SU-DHL-6 (cell line): Measurements from ENCODE around the gene DNASE1L1.

ENCODE experiments used
- EZH2phosphoT487 ChIP-seq: fragments of 200-600 bp; sonication (generic), shearing (Covaris generic); conservative IDR thresholded peaks from 2 replicates; pipeline ENCODE4 v1.6.1; 2018; ENCODE audit warnings: mild to moderate bottlenecking, antibody characterized with exemption, low read length, moderate library complexity, mixed read lengths
- TF ChIP-seq, protein P1 (sequence below): fragments of 200-600 bp; sonication (generic); IDR thresholded peaks from one replicate; pipeline ENCODE4 v1.5.1; 2017; ENCODE audit warnings: antibody characterized with exemption, mild to moderate bottlenecking, low read length, moderate library complexity; ENCODE audit not compliant: insufficient read depth, poor library complexity, severe bottlenecking

DNA sequence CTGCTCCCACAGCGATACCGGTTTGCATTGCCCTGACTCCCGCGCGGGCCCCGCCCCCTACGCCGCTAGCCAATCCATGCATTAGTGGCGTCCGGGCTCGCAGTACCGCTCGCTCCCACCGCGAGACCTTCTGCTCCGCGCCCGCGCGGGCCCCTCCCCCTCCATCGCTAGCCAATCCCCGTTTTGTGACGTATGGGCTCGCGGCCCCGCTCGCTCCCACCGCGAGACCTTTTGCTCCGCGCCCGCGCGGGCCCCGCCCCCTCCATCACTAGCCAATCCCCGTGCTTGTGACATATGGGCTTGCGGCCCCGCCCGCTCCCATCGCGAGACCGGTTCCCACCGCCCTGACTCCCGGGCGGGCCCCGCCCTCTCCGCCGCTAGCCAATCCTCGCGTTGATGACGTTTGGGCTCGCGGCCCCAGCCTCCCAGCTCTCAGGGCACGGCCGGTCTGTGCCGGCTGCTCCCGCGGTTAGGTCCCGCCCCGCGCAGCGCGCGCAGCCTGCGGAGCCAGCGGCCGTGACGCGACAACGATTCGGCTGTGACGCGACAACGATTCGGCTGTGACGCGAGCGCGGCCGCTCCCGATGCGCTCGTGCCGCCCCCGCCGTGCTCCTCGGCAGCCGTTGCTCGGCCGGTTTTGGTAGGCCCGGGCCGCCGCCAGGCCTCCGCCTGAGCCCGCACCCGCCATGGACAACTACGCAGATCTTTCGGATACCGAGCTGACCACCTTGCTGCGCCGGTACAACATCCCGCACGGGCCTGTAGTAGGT lies 30.1 kb downstream of the DNASE1L1 start, which contains the start of gene EMD:
- TF ChIP-seq, protein P1, sequence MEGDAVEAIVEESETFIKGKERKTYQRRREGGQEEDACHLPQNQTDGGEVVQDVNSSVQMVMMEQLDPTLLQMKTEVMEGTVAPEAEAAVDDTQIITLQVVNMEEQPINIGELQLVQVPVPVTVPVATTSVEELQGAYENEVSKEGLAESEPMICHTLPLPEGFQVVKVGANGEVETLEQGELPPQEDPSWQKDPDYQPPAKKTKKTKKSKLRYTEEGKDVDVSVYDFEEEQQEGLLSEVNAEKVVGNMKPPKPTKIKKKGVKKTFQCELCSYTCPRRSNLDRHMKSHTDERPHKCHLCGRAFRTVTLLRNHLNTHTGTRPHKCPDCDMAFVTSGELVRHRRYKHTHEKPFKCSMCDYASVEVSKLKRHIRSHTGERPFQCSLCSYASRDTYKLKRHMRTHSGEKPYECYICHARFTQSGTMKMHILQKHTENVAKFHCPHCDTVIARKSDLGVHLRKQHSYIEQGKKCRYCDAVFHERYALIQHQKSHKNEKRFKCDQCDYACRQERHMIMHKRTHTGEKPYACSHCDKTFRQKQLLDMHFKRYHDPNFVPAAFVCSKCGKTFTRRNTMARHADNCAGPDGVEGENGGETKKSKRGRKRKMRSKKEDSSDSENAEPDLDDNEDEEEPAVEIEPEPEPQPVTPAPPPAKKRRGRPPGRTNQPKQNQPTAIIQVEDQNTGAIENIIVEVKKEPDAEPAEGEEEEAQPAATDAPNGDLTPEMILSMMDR: no peak
- no peak for TF ChIP-seq EZH2phosphoT487
